Kasumi-1 (cell line): ENCODE results near the gene ZP3.
"Not testable (repeated sequence)": the region's sequence is repeated elsewhere in the genome, so short reads cannot be mapped to it uniquely, and the experiment has no call there.

Experiments used
- DNase-seq, 2 experiments: peaks; one replicate each; lab custom pipeline; 2025; lab: John Stamatoyannopoulos, UW

ZP3 gene

GRCh38 chr7:76485822-76486610 is 61.3 kb downstream of the ZP3 start:
- DNase-seq: not testable (repeated sequence)

- DNase-seq: not testable (repeated sequence)
Measured at GRCh38 chr7:76486618-76487017, 61.9 kb downstream of the ZP3 start.

- DNase-seq: not testable (repeated sequence)
Measured at GRCh38 chr7:76487969-76488368, 63.2 kb downstream of the ZP3 start.
